Measurements from ENCODE around the gene OR2S2. TPM values are rescaled to one million over a fixed set of nuclear protein-coding genes. Genes with fewer than 3 reads are reported as not detected.

Gene OR2S2
- total and polyA plus RNA-seq, 2 of the 8 experiments (the other 6 are each of a cell fraction or from before 2014, with no cell fraction given) = not detected

DNA sequence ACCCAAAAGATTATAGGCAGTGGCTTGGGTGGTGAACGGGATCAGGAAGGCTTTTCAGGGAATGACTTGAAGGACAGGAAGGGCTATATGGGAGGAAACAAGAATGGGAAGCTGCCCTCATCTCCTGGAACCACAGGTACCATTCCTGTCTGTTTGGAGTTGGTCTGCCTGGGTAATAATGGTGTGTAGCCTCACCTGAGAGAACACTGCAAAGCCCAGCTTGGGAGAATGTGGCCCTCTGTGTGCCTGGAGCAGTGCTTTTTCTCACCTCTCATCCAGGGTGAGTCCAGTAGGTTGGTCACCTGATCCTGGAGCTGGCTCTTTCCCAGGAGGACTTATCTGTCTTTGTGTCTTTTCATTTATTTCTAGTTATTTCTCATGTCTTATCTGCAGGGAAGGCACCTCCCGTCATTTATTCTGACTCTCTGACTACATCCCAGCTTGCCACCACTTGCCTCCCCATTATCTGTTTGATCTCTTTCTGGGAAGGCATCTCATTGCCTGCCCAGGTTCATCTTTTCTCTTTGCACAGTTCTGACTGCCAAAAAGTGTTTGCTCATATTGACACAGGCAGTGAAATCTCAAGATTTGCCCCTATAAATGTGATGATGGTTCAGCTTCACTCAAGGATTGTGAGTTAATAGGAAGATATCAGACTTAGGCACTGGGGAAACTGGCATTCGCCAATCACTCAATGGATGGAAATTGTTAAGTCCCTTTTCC is 22.5 kb upstream of the OR2S2 start:
- H2BK5ac ChIP-seq (ENCODE audit: low read depth, low read length) = no peak overlapping the region
- no peak overlapping the region for H3K4ac ChIP-seq (replicated peaks; ENCODE audit: insufficient read length, low read depth, low read length)
- H3K56ac ChIP-seq (replicated peaks; ENCODE audit: insufficient read length, low read depth, low read length) = no peak overlapping the region
- H3K79me2 ChIP-seq (ENCODE audit: control insufficient read depth in 1 of 2, insufficient read depth in 2 of 2, low read length in 2 of 2) = no peaks in the 10 kb centered on the region
- H3K36me3 ChIP-seq (ENCODE audit: control insufficient read depth in 2 of 4, insufficient read depth in 4 of 4, low read length in 3 of 4) = no peaks in the 10 kb centered on the region
- no peak overlapping the region for H2BK20ac ChIP-seq (ENCODE audit: low read length)
- no peak overlapping the region for H3K27ac ChIP-seq (ENCODE audit: low read depth, low read length)
- no peaks in the 10 kb centered on the region for H3K27me3 ChIP-seq (replicated peaks in 1 of 4; ENCODE audit: control insufficient read depth in 3 of 4, extremely low read depth in 1 of 4, insufficient read depth in 3 of 4, low read length in 3 of 4)
- H3K14ac ChIP-seq (ENCODE audit: insufficient read length) = no peak overlapping the region
- H3K18ac ChIP-seq (ENCODE audit: extremely low read depth, low read length) = no peak overlapping the region
- H2BK12ac ChIP-seq (ENCODE audit: low read depth, low read length) = no peak overlapping the region
- H3K79me1 ChIP-seq (ENCODE audit: low read depth, low read length) = no peaks in the 10 kb centered on the region
- no peaks in the 10 kb centered on the region for H3K9me3 ChIP-seq (ENCODE audit: insufficient read depth in 2 of 2, low read depth in 1 of 2, low read length in 1 of 2)
- H4K20me1 ChIP-seq (replicated peaks in 1 of 2; ENCODE audit: control insufficient read depth in 1 of 2, insufficient read depth in 2 of 2, low read length in 2 of 2) = no peaks in the 10 kb centered on the region
- DNase-seq (ENCODE audit: low read depth in 1 of 2, low spot score in 2 of 2) (no peak), FAIRE-seq (no peak)
- H3K23ac ChIP-seq (ENCODE audit: insufficient read length) = no peak overlapping the region
- POLR2A ChIA-PET (ENCODE audit: partially characterized antibody) = no interaction called here
- no peak overlapping the region for H4K91ac ChIP-seq (replicated peaks; ENCODE audit: insufficient read length, low read length)
- no peak overlapping the region for H3K4me3 ChIP-seq (ENCODE audit: extremely low read depth in 1 of 4, insufficient read depth in 2 of 4, low read depth in 3 of 4, low read length in 4 of 4)
- no peaks in the 10 kb centered on the region for H3K23me2 ChIP-seq (ENCODE audit: low read depth, low read length)
- H2BK15ac ChIP-seq (ENCODE audit: low read length) = no peak overlapping the region
- no peaks in the 10 kb centered on the region for H3K4me1 ChIP-seq (replicated peaks in 1 of 4; ENCODE audit: control insufficient read depth in 3 of 4, insufficient read depth in 4 of 4, low read length in 3 of 4)
- WGBS, 2 experiments (ENCODE audit: extremely low coverage in 1 of 2, insufficient coverage in 1 of 2, insufficient read length in 1 of 2, insufficient replicate concordance in 2 of 2, low coverage in 1 of 2, low lambda C conversion rate in 2 of 2, missing lambda C conversion rate in 1 of 2) = 77% methylated on average over 3 of the region's 3 CpGs; no CpG with 5 or more reads in 1 of the 2 experiments
- H3K9ac ChIP-seq (replicated peaks in 1 of 4; ENCODE audit: extremely low read depth in 1 of 4, low read depth in 3 of 4, low read length in 3 of 4) = no peak overlapping the region
- H3K4me2 ChIP-seq (ENCODE audit: insufficient read depth in 1 of 2, low read depth in 2 of 2, low read length in 2 of 2) = no peak overlapping the region
- CTCF ChIA-PET (ENCODE audit: partially characterized antibody) = interaction anchor here (1.2 to 4.3 kb wide), 3 partner anchors 25 to 28 kb away, joined by 3 to 30 read pairs (median 5); no protein-coding TSS in a partner anchor
- no peak overlapping the region for H4K8ac ChIP-seq (ENCODE audit: extremely low read depth, insufficient read depth, low read length)
- H4K5ac ChIP-seq (ENCODE audit: insufficient read length, low read depth, low read length) = no peak overlapping the region
- no peak overlapping the region for H2AK5ac ChIP-seq (ENCODE audit: low read depth, low read length)
- no peak overlapping the region for H2AFZ ChIP-seq (ENCODE audit: low read length)
- no peak overlapping the region for H2BK120ac ChIP-seq (replicated peaks; ENCODE audit: low read depth, low read length)
- TF ChIP-seq SAP30 (IDR thresholded peaks at IDR 0.05; ENCODE audit: insufficient read depth, insufficient replicate concordance, low read length) = no peak
- TF ChIP-seq TBP (IDR thresholded peaks at IDR 0.05; ENCODE audit: low read depth, low read length) = no peak
- TF ChIP-seq RAD21 (IDR thresholded peaks at IDR 0.05 in 1 of 2, conservative IDR thresholded peaks at IDR 0.05 in 1 of 2; ENCODE audit: low read depth in 2 of 2, low read length in 2 of 2) = no peak
- no peak for TF ChIP-seq CBX8 (IDR thresholded peaks at IDR 0.05; ENCODE audit: borderline replicate concordance, low read depth, low read length)
- TF ChIP-seq POLR2A (IDR thresholded peaks at IDR 0.05; ENCODE audit: control extremely low read depth in 1 of 2, low read depth in 2 of 2, low read length in 2 of 2) = no peak
- TF ChIP-seq SP2 (IDR thresholded peaks at IDR 0.05; ENCODE audit: low read length) = no peak
- TF ChIP-seq POU5F1 (IDR thresholded peaks at IDR 0.05; ENCODE audit: low read depth, low read length) = no peak
- TF ChIP-seq NRF1 (IDR thresholded peaks at IDR 0.05; ENCODE audit: low read depth, low read length) = no peak
- TF ChIP-seq JUN (IDR thresholded peaks at IDR 0.05; ENCODE audit: low read depth, low read length) = no peak
- no peak for TF ChIP-seq SP1 (IDR thresholded peaks at IDR 0.05; ENCODE audit: low read depth, low read length)
- TF ChIP-seq TAF7 (optimal IDR thresholded peaks at IDR 0.05; ENCODE audit: borderline replicate concordance, low read depth, low read length) = no peak

Data from H1 (cell line).